NCI-H345 treated with DMSO at 0.1 percent for 48 hours (cell line): ENCODE measurements around the gene PDZD4.

Experiments used
- DNase-seq: peaks from one replicate; lab custom pipeline; 2025; ENCODE audit not compliant: unreplicated experiment; lab: John Stamatoyannopoulos, UW

The PDZD4 gene

DNA sequence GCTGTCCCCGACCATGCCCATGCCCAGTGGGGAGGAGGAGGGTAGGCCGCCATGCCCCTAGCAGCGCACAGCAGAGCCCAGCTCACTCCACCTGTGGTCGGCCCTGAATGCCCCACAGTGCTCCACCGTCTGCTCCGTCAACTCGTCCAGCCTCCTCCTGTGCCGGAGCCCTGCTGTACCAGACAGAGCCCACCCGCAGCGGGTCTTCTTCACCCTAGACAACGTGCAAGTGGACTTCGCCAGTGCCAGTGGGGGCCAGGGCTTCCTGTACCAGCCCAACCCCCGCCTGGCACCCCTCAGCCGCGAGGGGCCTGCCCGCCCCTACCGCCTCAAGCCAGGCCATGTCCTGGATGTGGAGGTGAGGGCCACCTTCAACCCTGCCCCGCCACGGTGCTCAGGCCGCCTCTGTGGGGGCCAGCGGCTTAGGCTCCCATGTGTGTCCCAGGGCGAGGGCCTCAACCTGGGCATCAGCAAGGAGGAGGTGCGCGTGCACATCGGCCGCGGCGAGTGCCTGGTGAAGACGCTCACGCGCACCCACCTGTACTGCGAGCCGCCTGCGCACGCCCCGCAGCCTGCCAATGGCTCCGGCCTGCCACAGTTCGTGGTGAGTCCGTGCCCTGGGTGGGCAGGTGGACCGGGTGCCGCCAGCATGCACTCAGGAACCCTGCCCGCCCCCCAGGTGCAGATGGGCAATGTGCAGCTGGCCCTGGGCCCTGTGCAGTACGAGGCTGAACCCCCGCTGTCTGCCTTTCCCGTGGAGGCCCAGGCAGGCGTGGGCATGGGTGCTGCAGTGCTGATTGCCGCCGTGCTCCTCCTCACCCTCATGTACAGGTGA, 56.4 kb downstream of the PDZD4 start:
- no peak for DNase-seq

DNA sequence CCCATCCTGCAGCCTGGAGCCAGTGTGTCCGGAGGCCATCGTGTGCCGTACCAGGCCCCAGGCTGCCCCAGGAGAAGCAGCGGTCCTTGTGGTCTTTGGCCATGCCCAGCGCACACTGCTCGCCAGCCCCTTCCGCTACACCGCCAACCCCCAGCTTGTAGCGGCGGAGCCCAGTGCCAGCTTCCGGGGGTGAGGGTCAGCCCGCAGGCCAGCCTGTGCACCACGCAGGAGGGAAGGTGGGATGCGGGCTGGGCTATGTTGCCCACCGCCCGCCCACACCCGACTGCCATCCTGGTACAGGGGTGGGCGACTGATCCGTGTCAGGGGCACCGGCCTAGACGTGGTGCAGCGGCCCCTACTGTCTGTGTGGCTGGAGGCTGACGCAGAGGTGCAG, 57.1 kb downstream of the PDZD4 start:
- DNase-seq, result no peak

DNA sequence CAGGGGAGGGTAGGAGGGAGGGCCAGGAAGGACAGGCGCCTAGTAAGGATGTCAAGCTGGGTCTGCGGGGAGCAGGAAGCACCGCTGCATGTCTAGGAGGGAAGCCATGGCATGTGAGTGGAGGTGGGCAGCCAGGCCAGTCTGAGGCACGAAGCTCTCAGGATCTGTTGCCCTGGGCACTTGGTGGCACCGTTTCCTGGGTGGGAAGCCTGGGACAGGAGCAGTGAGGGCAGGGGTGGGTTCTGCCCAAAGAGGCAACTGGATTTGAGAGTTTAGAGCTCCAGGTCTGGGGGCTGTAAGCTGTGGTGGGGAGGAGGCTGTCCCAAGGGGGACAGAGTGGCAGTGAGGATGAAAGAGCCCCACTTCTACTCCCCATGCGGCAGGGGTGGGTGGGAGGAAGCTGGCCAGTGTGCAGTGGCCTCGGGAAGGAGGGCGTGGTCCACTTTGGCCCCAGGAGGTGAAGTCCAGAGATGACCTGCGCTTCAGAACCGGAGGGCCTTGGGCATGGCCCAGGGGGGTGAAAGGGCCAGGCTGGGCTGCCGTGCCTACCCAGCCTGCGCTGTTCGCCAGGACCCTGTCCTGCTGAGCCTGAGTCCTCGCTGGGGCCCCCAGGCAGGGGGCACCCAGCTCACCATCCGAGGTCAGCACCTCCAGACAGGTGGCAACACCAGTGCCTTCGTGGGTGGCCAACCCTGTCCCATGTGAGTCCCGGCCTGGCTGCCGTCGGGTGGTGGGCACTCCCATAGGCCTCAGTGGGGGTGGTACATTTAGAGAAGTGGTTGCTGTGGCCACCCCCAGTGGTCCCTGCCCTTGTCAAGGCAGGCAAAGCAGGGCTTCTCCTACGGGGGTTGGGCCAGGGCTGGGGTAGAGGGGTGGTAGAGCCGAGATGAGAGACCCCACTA, 57.8 kb downstream of the PDZD4 start:
- no peak for DNase-seq

DNA sequence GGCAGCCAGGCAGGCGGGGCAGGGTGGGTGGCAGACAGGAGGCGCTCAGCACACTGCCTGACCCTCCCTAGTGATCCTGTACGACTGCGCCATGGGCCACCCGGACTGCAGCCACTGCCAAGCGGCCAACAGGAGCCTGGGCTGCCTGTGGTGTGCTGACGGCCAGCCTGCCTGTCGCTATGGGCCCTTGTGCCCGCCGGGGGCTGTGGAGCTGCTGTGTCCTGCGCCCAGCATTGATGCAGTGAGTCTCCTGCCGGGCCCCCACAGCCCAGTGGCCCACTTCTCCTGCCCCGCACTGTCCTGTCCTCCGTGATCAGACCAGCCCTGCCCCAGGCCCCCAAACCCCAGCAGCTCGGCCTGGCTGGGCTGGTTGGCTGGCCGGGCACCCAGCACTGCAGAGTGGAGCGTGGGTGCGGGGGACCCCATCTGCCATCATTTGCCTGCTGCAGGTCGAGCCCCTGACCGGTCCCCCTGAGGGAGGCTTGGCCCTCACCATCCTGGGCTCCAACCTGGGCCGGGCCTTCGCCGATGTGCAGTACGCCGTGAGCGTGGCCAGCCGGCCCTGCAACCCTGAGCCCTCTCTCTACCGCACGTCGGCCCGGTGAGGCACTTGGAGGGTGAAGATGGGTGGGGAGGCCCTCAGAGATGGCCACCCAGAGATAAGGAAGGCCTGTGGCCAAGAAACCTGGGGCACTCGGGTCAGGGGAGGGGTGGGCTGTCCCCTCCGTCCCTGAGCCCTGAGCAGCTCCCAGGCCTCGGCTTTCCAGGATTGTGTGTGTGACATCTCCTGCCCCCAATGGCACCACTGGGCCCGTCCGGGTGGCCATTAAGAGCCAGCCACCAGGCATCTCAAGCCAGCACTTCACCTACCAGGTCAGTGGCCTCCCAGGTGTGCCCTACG, 58.7 kb downstream of the PDZD4 start:
- no peak for DNase-seq

DNA sequence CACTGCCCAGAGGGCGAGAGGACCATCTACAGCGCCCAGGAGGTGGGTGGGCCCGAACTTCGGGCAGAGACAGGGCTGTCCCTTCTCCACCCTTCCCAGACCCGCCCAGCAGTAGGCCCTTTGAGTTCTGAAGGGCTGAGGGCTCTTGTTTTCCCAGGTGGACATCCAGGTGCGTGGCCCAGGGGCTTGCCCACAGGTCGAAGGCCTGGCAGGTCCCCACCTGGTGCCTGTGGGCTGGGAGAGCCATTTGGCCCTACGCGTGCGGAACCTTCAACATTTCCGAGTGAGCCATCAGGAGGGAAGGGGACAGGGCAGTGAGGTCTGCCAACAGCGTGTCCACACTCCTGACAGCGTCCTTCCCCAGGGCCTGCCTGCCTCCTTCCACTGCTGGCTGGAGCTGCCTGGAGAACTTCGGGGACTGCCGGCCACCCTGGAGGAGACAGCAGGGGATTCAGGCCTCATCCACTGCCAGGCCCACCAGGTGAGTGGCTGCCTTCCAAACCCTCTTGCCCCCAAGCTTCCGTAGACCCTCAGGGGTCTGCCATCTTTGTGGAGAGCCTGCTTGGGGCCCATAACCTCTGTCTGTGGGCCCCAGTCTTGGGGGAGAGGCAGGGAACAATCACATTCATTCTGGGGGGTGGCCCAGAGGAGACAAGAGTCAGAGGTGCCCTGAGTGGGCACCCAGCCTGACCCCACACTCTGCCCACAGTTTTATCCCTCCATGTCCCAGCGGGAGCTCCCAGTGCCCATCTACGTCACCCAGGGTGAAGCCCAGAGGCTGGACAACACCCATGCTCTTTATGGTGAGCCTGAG, 59.5 kb downstream of the PDZD4 start:
- DNase-seq, result no peak

DNA sequence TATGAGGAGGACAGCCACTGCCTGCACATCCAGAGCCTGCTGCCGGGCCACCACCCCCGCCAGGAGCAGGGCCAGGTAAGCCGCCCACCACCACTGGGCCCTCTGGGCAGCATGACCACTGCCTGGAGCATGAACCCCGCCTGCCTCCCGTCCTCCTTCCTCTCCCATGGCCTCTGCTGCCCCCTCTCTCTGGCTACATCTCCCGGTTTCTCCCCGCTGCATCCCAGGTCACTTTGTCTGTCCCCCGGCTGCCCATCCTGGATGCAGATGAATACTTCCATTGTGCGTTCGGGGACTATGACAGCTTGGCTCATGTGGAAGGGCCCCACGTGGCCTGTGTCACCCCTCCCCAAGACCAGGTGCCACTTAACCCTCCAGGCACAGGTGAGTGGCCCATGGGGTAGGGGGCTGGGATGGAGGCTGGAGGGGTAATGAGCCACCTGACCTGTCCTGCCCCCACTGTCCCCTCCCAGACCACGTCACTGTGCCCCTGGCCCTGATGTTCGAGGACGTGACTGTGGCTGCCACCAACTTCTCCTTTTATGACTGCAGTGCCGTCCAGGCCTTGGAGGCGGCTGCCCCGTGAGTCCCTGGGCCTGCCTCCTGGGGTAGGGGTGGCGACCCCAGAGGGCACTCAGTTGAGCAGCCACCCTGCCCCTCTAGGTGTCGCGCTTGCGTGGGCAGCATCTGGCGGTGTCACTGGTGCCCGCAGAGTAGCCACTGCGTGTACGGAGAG, 60.3 kb downstream of the PDZD4 start:
- no peak for DNase-seq

DNA sequence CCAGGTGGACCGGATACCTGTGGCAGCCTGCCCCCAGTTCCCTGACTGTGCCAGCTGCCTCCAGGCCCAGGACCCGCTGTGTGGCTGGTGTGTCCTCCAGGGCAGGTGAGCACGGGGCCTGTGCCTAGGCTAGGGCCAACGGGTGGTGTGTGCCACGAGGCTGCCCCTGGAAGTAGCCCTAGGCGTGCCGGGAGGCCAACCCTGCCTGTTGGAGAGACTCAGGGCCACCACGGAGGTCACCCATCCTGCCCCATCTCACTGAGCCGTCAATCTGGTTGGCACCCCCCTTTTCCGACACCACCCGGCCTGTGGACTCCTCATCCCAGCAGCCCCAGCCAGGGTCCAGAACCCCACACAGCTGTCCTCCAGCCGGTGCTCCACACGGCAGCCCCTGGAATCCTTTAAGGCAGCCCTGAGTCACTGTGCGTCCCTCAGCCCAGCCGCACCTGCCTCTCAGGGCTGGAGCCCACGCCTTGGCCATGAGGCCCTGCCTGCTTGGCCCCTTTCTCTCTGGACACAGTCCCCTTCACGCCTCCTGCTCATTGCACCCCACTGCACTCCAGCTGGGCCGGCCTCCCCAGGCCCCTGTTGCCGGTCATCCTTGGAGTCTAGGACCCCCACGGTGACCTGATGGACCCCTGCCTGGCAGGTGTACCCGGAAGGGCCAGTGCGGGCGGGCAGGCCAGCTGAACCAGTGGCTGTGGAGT, 61.0 kb downstream of the PDZD4 start:
- no peak for DNase-seq

DNA sequence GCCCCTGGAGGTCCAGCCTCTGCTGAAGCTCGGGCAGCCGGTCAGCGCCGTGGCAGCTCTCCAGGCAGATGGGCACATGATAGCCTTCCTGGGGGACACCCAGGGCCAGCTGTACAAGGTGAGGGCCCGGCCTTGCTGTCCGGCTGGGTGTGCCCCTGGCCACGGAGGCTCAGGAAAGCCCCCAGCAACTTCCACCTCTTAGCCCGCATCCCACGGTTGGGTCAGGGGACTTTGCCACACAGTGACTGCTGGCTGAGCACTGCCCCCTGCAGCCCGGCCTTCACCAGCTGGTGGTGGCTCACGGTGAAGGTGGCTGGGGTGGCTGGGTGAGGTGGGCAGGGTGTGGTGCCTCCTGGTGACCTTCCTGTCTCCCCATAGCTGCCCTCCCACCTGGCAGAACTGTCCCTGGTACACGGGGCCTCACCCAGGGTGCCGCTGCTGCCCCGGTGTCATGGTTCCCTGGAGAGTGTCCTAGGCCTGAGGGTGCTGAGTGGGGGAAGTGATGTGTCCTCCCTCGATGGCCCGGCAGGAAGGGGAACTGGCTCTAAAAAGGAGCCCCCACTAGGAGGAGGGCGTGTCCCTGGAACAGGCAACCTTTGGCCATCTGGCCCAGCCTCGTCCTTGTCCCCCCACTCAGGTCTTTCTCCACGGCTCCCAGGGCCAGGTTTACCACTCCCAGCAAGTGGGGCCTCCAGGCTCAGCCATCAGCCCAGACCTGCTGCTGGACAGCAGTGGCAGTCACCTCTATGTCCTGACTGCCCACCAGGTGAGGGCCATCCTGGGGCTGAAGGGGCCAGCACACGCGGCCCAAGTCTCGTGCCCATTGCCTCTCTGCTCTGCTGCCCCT, 61.8 kb downstream of the PDZD4 start:
- no peak for DNase-seq

DNA sequence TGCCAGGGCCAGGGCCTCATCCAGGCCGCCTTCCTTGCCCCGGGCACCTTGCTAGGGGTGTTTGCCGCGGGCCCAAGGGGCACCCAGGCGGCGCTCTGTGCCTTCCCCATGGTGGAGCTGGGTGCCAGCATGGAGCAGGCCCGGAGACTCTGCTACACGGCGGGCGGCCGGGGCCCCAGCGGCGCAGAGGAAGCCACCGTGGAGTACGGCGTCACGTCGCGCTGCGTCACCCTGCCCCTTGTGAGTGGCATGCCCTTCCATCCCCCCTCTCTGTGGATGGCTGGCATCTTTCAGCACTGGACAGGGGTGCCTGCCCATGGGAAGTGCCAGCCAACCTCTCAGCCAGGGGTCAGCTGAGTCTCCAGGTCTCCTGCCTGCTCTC, 62.7 kb downstream of the PDZD4 start:
- DNase-seq, result no peak

DNA sequence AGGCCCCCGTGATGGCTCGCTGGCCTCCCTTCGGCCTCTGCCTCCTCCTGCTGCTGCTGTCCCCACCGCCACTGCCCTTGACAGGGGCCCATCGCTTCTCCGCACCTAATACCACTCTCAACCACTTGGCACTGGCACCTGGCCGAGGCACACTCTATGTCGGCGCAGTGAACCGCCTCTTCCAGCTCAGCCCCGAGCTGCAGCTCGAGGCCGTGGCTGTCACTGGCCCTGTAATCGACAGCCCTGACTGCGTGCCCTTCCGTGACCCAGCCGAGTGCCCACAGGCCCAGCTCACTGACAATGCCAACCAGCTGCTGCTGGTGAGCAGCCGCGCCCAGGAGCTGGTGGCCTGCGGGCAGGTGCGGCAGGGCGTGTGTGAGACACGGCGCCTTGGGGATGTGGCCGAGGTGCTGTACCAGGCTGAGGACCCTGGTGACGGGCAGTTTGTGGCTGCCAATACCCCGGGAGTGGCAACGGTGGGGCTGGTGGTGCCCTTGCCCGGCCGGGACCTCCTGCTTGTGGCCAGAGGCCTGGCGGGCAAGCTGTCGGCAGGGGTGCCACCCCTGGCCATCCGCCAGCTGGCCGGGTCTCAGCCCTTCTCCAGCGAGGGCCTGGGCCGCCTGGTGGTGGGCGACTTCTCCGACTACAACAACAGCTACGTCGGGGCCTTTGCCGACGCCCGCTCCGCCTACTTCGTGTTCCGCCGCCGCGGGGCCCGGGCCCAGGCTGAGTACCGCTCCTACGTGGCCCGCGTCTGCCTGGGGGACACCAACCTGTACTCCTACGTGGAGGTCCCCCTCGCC, 63.3 kb downstream of the PDZD4 start:
- no peak for DNase-seq

DNA sequence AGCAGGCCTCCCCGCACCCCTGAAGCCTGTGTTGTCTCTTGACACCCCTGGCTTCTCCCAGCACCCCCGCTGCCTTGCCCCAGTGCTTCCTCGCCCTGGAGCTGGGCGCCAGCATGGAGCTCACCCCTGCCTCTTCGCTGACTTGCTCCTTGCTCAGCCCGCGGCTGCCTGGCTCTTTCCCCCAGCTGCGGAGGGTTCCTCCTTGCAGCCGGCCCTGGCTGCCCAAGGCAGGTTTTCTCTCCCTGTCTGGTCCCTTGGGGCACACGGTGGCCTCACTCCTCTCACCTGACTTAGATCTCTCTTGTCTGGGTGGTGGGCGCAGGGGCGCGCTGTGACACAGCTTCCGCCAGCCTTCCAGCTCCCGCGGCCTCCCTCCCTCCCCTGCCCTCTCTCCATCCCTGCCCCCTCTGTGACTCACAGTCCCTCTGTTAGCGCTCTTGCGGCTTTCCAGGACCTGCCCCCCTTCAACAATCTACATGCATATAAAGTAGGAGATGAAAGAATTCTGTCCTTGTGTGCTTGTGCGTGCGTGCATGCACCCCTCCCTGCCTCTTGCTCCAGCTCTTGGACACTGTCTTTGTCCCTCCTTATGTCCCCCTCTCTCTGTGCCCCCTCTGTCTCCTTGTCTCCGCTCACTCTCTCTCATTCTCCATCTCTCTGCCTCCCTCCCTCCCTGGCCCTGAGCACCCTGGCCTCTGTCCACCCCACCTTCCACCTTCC, 64.1 kb downstream of the PDZD4 start:
- DNase-seq, result no peak

DNA sequence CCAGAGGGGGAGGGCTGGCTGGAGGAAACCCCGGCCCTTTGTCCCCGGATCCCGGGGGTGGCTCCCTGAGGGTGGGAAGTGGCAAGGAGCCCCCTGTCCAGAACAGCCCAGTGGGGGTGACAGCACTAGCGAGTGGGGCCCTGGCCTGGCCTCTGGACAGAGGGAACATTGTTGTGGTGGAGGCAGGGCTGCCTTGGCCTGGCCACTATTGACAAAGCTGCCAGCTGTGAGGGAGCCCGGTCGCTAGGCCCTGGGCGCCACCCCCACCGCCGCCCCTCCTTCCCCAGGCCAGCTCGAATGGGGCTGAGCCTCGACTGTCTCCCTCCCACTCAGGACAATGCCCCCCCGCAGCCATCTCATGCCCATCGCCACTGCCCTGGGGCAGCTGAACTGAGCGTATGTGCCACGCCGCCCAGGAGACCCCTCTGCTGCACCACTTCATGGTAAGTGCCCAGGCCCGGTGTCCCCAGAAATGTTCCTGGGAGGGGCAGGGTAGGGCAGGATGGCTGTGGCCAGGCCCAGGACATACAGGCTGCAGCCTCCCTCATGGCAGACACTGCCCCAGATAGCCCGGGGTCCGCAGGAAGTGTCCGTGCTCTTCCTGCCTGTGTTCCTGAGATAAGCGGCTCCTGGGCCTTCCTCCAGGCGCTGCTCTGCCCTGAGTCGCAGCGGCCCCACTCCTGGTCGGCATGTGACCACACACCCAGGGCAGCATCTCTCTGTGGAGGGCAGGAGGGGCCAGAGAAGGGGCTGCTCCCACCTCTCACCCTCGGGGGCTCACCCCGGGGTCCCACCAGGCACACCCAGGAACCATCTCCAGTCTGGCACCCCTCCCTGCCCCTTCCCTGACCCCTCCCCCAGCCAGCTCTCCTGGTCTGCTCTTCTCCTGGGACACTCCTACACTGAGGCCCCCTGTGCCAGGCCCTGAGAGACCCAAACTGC, 64.9 kb downstream of the PDZD4 start:
- DNase-seq, result no peak

DNA sequence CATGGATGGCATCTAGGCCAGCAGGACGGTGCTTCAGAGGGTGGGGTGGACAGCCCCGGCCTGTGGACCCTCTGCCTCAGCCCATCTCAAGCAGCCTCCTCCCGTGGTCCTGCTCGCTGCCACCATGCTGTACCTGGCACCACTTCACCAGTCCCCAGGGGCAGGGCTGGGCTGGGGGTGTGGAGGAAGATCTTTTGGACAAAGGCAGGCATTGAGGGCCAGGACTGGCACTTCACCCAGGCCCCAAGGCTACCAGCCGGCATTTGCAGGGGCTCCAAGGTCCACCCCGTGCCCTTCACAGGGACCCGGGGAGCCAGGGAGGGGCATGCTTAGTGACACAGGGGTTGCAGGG, 65.6 kb downstream of the PDZD4 start:
- no peak for DNase-seq

DNA sequence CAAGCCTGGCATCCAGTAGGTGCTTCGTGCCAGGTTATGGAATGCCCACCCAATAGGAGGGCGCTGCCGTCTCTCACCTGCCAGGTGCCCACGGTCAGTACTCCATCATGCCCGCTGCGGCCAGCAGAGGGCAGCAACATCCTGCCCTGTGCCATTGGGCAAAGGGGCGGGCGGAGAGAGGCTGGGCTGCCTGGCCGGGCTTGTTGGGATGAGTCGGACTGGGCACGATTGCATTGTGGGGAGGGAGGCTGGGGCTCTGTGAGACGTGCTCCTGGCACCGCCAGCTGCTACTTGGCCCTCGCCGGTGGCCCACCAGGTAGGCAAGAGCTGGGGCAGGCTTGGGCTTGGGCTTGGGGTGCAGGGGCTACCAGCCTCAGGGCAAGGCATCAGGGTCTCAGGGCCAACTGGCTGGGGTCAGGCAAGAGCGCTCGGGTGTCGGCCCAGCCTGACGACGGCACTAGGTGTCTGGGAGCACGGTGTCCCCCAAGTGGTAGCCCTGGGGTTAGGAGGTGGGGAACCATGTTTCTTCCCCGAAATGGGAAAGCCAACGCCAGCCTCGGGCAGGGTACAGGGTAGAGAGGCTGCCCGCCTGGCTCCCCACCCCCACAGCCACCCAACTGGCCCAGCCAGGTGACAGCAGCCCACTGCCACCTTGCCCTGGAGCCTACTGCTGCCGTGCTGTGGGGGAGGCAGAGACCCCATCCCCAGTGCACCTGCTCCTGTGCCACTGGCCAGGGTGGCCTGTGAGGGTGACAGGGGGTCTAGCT, 66.2 kb downstream of the PDZD4 start, which contains the start of gene PLXNB3:
Gene PLXNB3 (plus strand): TSS at position 261 of the 767 bp plus-strand sequence. CDS start 1,287 bp downstream, outside the sequence.
- DNase-seq, result peak; percentile 56
